Hepatocyte (in vitro differentiated cells): ENCODE results near the gene CDC42EP5.

Experiments used
- CTCF ChIP-seq: fragments of 200-600 bp; sonication (generic); IDR thresholded peaks from 2 replicates; pipeline ENCODE4 v1.5.1; 2016; ENCODE audit warnings: antibody characterized with exemption, mild to moderate bottlenecking; ENCODE audit not compliant: poor library complexity
- EZH2 ChIP-seq: fragments of 200-600 bp; sonication (generic); IDR thresholded peaks from 2 replicates; pipeline ENCODE4 v1.6.1; 2016; ENCODE audit warnings: antibody characterized with exemption, mild to moderate bottlenecking, borderline replicate concordance
- EZH2phosphoT487 ChIP-seq: fragments of 200-600 bp; sonication (generic); IDR thresholded peaks from one replicate; pipeline ENCODE4 v1.6.1; 2018; ENCODE audit warnings: antibody characterized with exemption, mild to moderate bottlenecking, low read depth, moderate library complexity; ENCODE audit not compliant: unreplicated experiment, severe bottlenecking

DNA sequence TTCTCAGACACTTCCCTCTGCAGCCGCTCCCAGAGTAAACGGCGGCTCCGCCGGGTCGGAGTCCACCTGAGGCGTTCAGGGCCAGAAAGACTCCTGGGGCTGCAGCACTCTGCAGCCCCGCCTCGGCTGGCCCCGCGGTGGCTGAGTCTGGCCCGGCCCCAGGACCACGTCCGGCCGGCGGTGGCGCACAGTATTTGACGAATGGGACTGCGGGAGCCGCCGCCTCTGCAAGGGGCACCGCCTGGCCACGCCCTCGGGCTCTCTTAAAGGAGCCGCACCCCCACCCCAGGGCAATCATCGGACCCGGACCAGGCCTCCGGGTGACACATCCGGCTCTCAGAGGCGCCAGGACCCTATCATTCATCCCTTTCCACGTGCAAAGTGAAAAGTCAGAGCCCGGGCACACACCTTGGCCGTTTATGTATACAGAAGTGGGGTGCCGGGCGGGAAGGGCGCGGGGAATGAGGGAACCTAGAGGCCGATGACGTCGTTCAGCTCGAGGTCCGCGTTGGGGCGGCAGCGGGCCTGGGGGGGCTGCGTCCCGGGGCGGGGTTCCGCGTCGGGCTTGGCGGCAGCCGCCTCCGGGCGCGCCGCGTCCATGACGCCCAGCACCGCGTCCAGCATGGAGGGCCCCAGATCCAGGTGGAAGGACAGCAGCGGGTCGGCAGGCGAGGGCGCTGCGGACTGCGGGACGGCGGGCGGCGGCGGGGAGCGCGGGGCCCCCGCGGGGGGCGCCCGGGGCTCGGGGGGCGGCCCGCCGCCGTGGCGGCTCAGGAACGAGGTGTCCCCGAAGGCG is 8.3 kb downstream of the CDC42EP5 start:
- TF ChIP-seq CTCF (no peak), EZH2phosphoT487 (no peak), EZH2 (no peak)
